HG03064 (cell line): ENCODE results near the gene PCBP3.
A peak's percentile ranks its signal among the peaks of the same experiment; 100 is the strongest.
"Not testable (repeated sequence)": the region's sequence is repeated elsewhere in the genome, so short reads cannot be mapped to it uniquely, and the experiment has no call there.

Experiments used
- ATAC-seq: cut with Tn5 transposase; IDR thresholded peaks from one replicate; pipeline ENCODE4 v1.9.1; 2021; ENCODE audit warnings: low read depth; ENCODE audit not compliant: unreplicated experiment

PCBP3 gene

DNA sequence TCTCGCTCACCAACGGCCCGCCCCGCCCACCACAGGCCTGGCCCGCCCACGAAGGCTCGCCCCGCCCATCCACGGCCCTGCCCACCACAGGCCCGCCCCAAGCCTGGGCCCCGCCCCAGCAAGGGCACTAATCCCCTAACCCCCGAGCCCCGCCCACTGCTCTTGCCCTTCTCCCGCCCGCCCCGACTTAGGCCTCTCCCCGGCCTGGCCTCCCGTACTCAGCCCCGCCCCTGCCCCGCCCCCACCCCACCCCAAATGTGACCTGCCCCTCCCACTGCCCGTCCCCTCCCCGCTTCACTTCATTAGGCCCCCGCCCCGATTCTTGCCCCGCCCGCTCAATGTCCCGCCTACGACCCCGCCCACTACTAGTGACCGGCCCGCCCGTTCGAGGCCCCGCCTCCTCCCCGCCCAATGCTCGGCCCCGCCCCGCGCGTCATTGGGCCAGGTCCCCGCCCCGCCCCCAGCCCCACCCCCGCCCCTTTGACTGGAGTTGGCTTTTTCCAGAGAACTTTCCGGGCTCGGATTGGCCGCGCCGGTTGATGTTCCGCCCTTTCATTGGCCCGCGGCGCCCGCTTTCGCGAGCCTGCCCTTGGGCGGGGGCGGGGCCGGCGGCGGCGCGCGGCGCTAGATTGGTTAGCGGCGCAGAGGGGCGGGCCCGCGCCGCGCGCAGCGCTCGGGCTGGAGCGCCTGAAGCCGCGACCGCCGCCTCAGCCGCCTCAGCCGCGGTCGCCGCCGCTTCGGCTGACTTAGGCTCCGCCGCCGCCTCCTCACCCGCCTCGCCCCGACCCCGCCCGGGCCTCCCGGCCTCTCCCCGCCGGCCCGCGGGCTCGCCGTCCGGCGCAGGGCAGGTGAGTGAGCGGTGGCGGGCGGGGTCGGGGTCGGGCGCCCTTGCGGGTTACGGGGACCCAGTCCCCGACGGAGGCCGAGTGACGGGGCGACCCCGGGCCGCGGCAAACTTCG, at the start of gene PCBP3:
Gene PCBP3, plus strand, starts transcription at position 705 of the 960 bp plus-strand sequence. CDS start 206,361 bp downstream, outside the sequence.
- peak; percentile 54 for ATAC-seq

DNA sequence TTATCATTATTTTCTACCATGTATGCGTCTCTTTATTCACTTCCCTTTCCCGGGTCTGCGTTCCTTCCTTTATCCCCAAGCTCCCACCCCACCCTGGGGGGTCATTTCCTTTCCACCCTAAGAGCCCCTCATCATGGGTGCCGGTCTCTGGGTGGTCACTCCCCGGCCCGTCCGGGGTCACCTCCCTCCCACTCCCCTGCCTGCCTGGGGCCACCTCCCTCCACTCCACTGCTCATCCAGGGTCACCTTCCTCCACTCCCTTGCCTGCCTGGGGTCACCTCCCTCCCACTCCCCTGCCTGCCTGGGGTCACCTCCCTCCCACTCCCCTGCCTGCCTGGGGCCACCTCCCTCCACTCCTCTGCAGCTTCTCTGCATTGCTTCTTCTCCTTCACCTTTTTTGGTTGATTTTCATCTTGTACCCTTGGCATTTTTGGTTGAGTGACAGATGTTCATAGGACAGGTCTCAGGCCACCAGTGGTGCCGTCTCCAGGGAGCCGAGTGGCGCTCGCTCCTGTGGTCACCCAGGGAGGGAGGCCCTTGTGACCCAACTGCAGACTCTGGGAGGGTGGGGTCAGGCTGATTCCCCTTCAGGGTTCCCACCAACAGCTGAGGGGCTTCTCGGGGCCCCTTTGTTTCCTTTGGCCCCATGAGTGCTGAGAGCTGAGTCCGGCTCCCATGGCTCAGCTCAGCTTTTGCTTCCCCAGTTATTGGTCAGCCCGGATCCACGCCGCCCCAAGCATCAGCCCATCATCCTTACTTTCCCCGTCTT, 48.6 kb upstream of the PCBP3 start:
- ATAC-seq, result no peak

DNA sequence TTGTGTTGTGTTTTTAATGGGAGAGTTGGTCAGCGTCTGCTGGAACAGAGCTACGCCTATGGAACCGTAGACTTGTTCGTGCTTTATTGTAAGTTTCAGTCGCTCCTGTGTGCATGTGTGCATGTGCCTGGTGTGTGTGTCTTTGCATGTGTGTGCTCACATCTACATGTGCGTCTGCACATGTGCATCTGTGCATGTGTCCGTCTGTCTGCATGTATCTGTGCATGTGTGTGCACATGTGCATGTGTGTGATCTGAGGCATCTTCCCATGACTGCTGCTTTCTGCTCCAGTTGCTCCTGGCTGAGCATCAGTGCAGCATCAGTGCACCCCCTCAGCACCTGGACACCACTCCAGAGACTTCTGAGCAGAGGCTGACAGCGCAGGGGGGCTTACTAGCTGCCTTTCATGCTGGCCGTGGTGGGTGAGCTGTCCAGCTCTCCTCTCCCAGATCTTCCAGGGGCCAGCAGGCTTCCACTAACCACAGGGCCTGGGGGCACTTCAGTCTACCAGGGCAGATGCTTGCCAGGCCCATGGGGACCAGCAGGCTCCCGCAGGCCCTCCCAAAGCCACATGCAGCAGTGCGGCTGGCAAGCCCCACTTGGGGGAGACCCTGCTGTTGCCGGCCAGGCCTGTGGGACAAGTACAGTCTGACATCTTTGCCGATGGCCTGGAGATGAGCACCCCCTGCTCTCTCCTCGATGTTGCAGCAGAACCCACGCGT, 47.8 kb upstream of the PCBP3 start:
- ATAC-seq, result no peak

DNA sequence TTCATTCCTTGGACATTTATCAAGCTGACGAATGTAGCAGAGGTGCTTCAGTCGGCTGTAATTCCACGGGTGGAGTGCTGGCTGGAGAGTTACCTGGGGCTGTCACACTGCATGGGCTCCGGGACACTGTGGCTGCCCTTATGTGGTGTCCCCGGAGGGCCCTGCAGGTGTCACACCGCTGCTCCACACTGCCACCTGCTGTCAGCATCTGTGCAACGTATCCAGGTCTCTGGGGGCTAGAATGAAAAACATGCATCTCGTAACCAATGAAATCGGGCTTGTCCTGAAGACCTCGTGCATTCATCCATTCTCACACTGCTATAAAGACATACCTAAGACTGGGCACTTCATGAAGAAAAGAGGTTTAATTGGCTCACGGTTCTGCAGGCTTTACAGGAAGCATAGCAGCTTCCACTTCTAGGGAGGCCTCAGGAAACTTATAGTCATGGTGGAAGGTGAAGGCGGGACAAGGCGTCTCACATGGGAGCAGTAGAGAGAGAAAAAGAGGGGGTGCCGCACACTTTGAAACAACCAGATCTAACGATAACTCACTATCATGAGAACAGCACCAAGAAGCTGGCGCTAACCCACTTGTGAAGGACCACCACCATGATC, 46.7 kb upstream of the PCBP3 start:
- no peak for ATAC-seq

DNA sequence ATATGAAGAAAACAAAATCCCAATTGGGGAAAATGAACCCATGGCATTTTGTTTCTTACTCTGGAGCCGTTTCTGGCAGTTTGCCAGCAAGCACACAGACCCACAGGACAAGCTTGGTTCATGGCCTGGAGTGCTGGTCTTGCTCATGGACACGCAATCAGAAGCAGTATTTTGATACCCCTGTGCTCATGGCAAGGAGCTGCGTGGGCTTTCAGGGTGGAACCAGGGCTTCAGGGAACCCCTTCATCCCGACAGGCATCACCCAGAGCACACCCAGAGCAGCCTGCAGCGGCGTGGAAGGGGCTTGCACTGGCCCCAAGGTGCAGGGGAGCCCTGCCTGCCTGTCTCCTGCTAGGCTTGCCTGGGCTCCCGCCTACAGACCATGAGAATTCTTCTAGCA, 45.4 kb upstream of the PCBP3 start:
- ATAC-seq, result no peak

DNA sequence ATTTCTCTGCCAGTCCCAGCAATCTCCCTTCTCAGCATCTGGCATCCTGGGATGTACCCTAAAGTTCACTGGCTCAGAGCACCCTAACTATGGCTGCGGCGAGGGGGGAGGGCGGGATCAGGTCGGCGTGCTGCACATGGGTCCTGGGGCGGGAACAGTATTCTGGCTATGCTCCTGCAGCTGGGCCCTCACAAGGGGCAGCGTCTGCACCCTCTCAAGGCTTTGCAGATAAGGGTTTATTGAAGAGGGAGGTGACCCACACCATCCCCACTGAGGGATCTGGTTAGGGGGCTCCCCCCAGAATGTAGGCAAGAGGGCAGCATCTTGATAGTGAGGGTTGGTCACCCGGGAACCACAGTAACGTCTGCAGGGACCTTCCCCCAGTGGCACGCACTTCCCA, 44.9 kb upstream of the PCBP3 start:
- ATAC-seq, result no peak

DNA sequence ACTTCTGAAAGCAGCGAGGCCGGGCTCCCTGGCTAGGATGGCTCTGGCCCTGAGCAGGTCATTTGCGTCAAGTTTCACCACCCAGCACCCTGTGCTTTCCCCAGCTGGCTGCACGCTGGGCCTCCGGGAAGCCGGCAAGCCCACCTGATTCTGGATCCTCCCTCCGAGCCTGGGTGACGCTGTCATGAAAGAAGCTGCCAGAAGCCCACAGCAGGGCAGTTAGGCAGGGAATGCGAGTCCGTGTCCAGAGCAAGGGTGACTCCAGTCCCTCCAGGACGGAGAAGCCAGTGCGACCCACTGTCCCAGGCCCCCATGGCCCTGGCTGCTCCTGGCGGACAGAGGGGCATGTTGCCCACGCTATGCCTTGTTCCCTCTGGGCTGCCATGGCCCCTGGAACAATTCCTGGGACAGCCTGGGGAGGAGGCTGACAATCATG, 44.4 kb upstream of the PCBP3 start:
- ATAC-seq, result no peak

DNA sequence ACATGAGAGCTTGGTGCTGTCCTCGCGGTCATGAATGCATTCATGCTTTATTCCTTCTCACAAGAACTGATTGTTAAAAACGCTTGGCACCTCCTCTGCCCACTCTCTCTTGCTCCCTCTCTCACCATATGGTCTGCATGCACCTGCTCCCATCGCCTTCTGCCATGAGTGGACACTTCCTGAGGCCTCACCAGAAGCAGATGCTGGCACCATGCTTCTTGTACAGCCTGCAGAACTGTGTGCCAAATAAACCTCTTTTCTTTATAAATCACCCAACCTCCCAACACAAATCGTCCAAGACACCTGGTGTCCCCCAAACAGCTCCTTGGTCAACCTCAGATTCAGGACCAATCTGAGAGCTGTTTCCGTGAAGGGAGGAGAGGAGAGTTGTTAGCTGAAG, 43.3 kb upstream of the PCBP3 start:
- ATAC-seq, result no peak

DNA sequence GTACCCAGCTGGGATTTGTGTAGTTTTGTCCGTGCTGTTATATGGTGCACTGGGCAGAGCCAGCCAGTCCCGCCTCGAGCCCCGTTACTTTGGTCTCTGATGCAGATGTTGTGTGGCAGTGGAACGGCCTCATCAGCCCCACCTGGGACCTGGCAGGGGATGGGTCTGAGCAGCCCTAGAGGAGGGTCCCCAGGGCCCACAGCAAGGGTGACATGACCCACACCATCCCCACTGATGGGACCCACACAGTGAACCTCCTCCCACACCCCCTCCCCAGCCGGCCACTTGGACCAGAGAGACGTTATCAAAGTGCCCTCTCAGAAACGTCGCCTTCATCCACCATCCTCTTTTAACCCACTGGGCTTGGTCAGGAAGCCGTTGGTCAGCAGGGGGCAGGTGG, 42.0 kb upstream of the PCBP3 start:
- no peak for ATAC-seq

DNA sequence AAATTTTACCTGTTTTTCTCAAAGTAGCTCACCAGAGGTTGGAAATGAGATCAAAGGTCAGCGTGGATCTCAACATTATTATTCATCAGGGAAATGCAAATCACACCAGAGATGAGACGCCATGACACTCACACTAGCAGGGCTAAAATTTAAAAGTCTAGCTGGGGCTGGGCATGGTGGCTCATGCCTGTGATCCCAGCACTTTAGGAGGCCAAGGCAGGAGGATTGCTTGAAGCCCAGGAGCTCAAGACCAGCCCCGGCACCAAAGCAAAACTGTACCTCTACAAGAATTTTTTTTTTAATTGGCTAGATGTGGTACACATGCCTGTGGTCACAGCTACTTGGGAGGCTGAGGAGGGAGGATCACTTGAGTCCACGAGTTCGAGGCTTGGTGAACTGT, 41.4 kb upstream of the PCBP3 start:
- no peak for ATAC-seq

DNA sequence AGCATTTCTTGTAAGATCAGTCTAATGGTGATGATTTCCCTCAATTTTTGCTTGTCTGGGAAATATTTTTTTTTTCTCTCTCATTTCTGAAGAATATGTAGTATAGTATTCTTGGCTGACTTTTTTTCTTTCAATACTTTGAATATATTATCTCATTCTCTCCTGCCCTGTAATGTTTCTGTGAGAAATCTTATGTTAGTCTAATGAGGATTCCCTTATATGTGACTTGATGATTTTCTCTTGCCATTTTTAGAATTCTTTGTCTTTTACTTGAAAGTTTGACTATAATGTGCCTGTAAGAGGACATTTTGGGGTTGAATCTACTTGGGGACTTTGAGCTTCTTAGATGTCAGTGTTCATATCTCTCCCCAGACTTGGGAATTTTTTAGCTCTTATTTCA, 40.0 kb upstream of the PCBP3 start:
- ATAC-seq, result no peak

DNA sequence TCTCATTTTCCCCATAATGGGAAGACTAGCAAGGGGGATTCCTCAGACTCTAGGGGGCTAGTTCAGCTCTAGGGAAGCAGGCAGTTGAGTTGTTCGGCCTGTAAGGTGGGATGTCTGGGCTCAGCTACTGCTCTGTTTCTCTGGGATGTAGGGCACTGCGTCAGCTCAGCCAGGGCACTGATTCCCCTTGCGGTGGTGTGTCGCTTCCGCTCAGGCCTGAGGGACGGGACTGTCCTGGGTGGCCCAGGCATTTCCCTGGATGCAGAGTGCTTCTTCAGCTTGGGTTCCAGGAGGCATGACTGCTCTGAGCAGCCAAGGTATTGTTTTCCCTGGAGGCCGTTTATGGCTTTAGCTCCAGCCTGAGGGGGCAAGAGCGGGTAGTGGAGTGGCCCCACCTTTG, 38.8 kb upstream of the PCBP3 start:
- not testable (repeated sequence) for ATAC-seq

DNA sequence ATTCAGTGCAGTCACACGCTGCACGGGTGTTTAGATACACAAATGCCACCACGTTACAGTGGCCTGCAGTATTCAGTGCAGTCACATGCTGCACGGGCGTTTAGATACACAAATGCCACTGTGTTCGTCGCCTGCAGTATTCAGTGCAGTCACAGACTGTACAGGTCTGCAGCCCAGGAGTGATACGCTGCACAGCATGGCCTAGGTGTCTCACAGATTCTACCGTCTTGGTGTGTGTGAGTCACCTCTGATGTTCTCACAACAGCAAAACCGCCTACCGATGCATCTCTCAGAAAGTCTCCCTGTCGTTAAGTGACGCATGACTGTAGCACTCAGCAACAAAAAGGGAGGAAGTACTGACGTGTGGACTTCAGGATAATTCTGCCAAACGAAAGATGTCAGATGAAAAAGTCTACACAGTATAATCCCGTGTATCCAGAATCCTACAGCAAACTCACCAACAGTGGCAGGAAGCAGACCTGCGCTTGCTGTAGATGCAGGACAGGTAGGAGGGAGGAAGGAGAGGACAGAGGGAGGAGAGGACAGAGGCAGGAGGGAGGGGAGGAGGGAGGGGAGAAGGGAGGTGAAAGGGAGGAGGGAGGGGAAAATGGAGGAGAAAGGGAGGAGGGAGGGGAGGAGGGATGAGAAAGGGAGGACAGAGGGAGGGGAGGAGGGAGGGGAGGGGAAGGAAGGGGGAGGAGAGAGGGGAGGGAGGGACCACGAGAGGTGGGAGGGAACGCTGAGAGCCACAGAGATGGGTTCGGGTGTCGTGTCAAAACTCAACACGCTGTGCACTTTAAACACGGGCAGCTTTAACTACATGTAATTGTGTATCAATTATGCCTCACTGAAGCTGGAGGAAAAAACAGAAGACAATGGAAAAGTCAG, 36.3 kb upstream of the PCBP3 start:
- ATAC-seq, result no peak

DNA sequence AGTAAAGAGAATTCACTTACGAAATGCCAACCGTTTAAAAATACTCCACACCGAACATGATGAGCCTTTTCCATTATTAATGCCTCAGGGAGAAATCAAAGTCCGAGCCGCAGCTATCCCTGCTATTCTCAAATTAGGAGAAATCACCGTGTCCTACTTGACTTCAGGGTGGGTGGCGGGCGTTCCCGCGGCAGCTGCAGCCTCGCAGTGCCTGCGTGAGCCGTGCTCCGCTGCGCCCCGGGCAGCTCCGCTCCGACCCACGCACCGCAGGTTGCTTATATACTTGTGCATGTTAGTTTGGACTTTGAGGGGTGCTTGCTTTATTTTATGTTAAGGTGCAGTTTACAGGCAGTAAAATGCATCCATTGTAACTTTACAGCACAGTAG, 35.6 kb upstream of the PCBP3 start:
- ATAC-seq, result no peak

DNA sequence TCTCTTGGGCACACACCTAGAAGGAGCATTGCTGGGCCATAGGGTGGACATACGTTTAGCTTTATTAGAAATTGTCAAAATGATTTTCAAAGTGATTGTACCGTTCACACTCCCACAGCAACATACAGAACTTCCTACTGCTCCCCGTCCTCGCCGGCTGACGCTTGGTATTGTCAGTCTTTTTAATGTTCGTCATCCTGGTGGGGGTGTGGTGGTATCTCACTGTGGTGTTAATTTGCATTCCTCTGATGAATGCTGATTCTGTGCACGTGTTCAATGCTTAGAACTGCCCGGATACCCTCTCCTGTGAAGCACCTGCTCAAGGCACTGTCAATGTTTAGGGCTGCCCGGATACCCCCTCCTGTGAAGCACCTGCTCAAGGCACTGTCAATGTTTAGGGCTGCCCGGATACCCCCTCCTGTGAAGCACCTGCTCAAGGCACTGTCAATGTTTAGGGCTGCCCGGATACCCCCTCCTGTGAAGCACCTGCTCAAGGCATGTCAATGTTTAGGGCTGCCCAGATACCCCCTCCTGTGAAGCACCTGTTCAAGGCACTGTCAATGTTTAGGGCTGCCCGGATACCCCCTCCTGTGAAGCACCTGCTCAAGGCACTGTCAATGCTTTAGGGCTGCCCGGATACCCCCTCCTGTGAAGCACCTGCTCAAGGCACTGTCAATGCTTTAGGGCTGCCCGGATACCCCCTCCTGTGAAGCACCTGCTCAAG, 34.6 kb upstream of the PCBP3 start:
- not testable (repeated sequence) for ATAC-seq

DNA sequence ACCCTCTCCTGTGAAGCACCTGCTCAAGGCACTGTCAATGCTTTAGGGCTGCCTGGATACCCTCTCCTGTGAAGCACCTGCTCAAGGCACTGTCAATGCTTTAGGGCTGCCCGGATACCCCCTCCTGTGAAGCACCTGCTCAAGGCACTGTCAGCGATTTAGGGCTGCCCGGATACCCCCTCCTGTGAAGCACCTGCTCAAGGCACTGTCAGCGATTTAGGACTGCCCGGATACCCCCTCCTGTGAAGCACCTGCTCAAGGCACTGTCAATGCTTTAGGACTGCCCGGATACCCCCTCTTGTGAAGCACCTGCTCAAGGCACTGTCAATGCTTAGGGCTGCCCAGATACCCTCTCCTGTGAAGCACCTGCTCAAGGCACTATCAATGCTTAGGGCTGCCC, 33.9 kb upstream of the PCBP3 start:
- ATAC-seq, result not testable (repeated sequence)

DNA sequence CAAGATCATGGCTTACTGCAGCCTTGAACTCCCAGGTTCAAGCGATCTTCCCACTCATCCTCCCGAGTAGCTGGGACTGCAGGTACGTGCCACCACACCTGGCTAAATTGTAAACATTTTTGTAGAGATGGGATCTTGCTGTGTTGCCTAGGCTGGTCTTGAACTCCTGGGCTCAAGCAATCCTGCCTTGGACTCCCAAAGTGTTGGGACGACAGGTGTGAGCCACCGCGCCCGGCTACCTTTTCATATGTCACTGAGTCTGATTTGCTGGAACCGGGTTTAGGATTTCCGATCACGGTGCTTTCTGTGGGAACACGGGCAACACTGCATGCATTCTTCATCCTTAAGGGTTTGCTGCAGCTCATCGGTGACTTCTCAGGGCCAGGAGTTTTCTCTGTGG, 32.2 kb upstream of the PCBP3 start:
- no peak for ATAC-seq

DNA sequence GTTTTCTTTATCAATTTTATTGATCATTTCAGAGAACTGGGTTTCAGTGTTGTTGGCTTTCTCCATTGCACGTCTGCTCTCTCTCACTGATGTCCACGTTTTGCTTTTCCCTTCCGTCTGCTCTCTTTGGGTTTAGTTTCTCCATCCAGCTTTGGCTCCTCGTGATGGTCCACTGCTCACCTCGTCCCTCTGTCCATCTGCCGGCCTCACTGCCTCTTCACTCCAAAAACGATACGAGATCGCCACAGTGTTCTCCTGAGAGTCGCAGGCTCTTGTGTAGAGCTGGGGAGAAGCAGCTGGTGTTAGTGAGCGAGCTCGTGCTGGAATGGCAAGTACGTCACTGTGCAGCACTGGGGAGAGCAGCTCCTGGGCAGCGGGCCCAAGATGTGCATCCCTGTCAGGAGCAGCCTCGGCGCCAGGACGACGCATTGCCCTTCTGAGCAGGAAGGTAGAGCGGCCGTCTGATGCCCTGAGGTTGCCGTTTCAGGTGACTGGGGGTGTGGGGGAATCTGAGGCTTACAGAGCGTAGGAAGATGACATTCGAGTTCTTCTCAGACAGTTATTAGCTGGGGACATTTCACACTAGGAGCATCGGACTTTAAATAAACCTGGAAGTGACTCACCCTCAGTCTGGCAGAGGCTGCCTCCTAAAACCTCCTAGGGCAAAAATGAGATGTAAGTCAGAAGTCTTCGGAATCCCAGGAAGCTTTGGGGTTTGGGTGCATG, 31.4 kb upstream of the PCBP3 start:
- no peak for ATAC-seq
